Measurements from ENCODE around the gene CIITA.

The CIITA gene

GRCh38 chr16:10957771-10958482 is 80.9 kb downstream of the CIITA start:
- Histone ChIP-seq H3K9ac (ENCODE audit: low read length) (no peak overlapping the region), H2AFZ (ENCODE audit: low read depth, low read length, severe bottlenecking) (no peak overlapping the region), H3K4me2 (ENCODE audit: low read depth, low read length, poor library complexity, severe bottlenecking) (no peak overlapping the region), H3K27me3 (ENCODE audit: low read length) (no peaks in the 10 kb centered on the region), H3K79me2 (ENCODE audit: insufficient read depth, low read length) (peaks cover 6% of the 10 kb centered on the region; the same call in 1 of the 2 replicates), H3K9me2 (replicated peaks; ENCODE audit: insufficient read depth, low read length) (no peaks in the 10 kb centered on the region), H3F3A (ENCODE audit: insufficient read depth) (no peaks in the 10 kb centered on the region), H3K9me3 (ENCODE audit: insufficient read depth, low read length) (no peaks in the 10 kb centered on the region), H4K20me1 (ENCODE audit: low read depth, low read length) (no peaks in the 10 kb centered on the region), H3K4me3 (ENCODE audit: insufficient read depth, low read length, poor library complexity, severe bottlenecking) (no peak overlapping the region), H3K36me3 (ENCODE audit: low read length) (no peaks in the 10 kb centered on the region), H3K27ac (ENCODE audit: low read depth, low read length) (no peak overlapping the region)
- TF ChIP-seq CTCF (IDR thresholded peaks at IDR 0.05; ENCODE audit: insufficient read depth, low read length, poor library complexity, severe bottlenecking) (no peak), EZH2phosphoT487 (conservative IDR thresholded peaks at IDR 0.05; ENCODE audit: low read length) (no peak)

GRCh38 chr16:10959161-10959560 is 82.2 kb downstream of the CIITA start:
- H3K4me2 ChIP-seq (ENCODE audit: low read depth, low read length, poor library complexity, severe bottlenecking), result no peak overlapping the region
- no peak for TF ChIP-seq CTCF (IDR thresholded peaks at IDR 0.05; ENCODE audit: insufficient read depth, low read length, poor library complexity, severe bottlenecking)
- TF ChIP-seq EZH2phosphoT487 (conservative IDR thresholded peaks at IDR 0.05; ENCODE audit: low read length), result no peak
- no peaks in the 10 kb centered on the region for H3K9me2 ChIP-seq (replicated peaks; ENCODE audit: insufficient read depth, low read length)
- H3K27ac ChIP-seq (ENCODE audit: low read depth, low read length), result no peak overlapping the region
- no peak overlapping the region for H3K9ac ChIP-seq (ENCODE audit: low read length)
- H3K79me2 ChIP-seq (ENCODE audit: insufficient read depth, low read length), result peaks cover 6% of the 10 kb centered on the region; the same call in 1 of the 2 replicates
- H3K9me3 ChIP-seq (ENCODE audit: insufficient read depth, low read length), result no peaks in the 10 kb centered on the region
- no peak overlapping the region for H3K4me3 ChIP-seq (ENCODE audit: insufficient read depth, low read length, poor library complexity, severe bottlenecking)
- H4K20me1 ChIP-seq (ENCODE audit: low read depth, low read length), result no peaks in the 10 kb centered on the region
- no peaks in the 10 kb centered on the region for H3K27me3 ChIP-seq (ENCODE audit: low read length)
- H2AFZ ChIP-seq (ENCODE audit: low read depth, low read length, severe bottlenecking), result no peak overlapping the region
- no peaks in the 10 kb centered on the region for H3K36me3 ChIP-seq (ENCODE audit: low read length)
- H3F3A ChIP-seq (ENCODE audit: insufficient read depth), result no peaks in the 10 kb centered on the region

- H3K9me2 ChIP-seq (replicated peaks; ENCODE audit: insufficient read depth, low read length), result no peaks in the 10 kb centered on the region
- H3K4me2 ChIP-seq (ENCODE audit: low read depth, low read length, poor library complexity, severe bottlenecking), result no peak overlapping the region
- H3K4me3 ChIP-seq (ENCODE audit: insufficient read depth, low read length, poor library complexity, severe bottlenecking), result no peak overlapping the region
- H3K9ac ChIP-seq (ENCODE audit: low read length), result no peak overlapping the region
- no peaks in the 10 kb centered on the region for H4K20me1 ChIP-seq (ENCODE audit: low read depth, low read length)
- H3K36me3 ChIP-seq (ENCODE audit: low read length), result no peaks in the 10 kb centered on the region
- no peaks in the 10 kb centered on the region for H3K27me3 ChIP-seq (ENCODE audit: low read length)
- H3K79me2 ChIP-seq (ENCODE audit: insufficient read depth, low read length), result no peaks in the 10 kb centered on the region
- TF ChIP-seq EZH2phosphoT487 (conservative IDR thresholded peaks at IDR 0.05; ENCODE audit: low read length), result no peak
- TF ChIP-seq CTCF (IDR thresholded peaks at IDR 0.05; ENCODE audit: insufficient read depth, low read length, poor library complexity, severe bottlenecking), result no peak
- H3K27ac ChIP-seq (ENCODE audit: low read depth, low read length), result no peak overlapping the region
- no peaks in the 10 kb centered on the region for H3K9me3 ChIP-seq (ENCODE audit: insufficient read depth, low read length)
- no peak overlapping the region for H2AFZ ChIP-seq (ENCODE audit: low read depth, low read length, severe bottlenecking)
- H3F3A ChIP-seq (ENCODE audit: insufficient read depth), result no peaks in the 10 kb centered on the region
Observed at GRCh38 chr16:10961231-10961630, 84.2 kb downstream of the CIITA start.

Data from SU-DHL-6 (cell line).